H1 (cell line): ENCODE results near the gene IFNG. TPM values are rescaled to one million over a fixed set of nuclear protein-coding genes. Genes with fewer than 3 reads are reported as not detected.
A peak's percentile ranks its signal among the peaks of the same experiment; 100 is the strongest.

Experiments
- CTCF ChIA-PET: fragments of 300-600 bp; sonication (Branson Sonifier 250); formaldehyde crosslinking; loops from one replicate; lab custom pipeline; 2021; ENCODE audit not compliant: partially characterized antibody; lab: Charles Lee
- POLR2A ChIA-PET: fragments of 300-600 bp; sonication (Branson Sonifier 250); formaldehyde crosslinking; loops from one replicate; lab custom pipeline; 2021; ENCODE audit warnings: inconsistent platforms; ENCODE audit not compliant: partially characterized antibody; lab: Charles Lee
- DNase-seq, 2 experiments: peaks; one replicate each; pipeline versions ENCODE4 v3.0.0 to v3.0.0-alpha.2; 2010 to 2022; ENCODE audit warnings: low spot score in 2 of 2, low read depth in 1 of 2, mixed read lengths in 1 of 2
- FAIRE-seq: peaks from 2 replicates; lab custom pipeline; 2011; peaks lifted over from hg19 to GRCh38; lab: Jason Lieb, UNC
- H2AFZ ChIP-seq: 2 replicates; pipeline ENCODE4 v1.8.1; 2012; ENCODE audit warnings: low read length, inconsistent platforms
- H2AK5ac ChIP-seq: 2 replicates; pipeline ENCODE4 v1.6.1; 2013; ENCODE audit warnings: low read depth, low read length
- H2BK120ac ChIP-seq: replicated peaks from 2 replicates; pipeline ENCODE3; 2013; ENCODE audit warnings: low read depth, low read length, inconsistent platforms
- H2BK12ac ChIP-seq: 2 replicates; pipeline ENCODE4 v1.6.1; 2013; ENCODE audit warnings: low read depth, low read length
- H2BK15ac ChIP-seq: 2 replicates; pipeline ENCODE4 v1.6.1; 2013; ENCODE audit warnings: low read length
- H2BK20ac ChIP-seq: 2 replicates; pipeline ENCODE4 v1.6.1; 2013; ENCODE audit warnings: low read length
- H2BK5ac ChIP-seq: 2 replicates; pipeline ENCODE4 v1.6.1; 2013; ENCODE audit warnings: low read depth, low read length
- H3K14ac ChIP-seq: 2 replicates; pipeline ENCODE4 v1.6.1; 2013; ENCODE audit warnings: inconsistent platforms; ENCODE audit not compliant: insufficient read length
- H3K18ac ChIP-seq: 2 replicates; pipeline ENCODE4 v1.6.1; 2013; ENCODE audit warnings: low read length; ENCODE audit errors: extremely low read depth
- H3K23ac ChIP-seq: 2 replicates; pipeline ENCODE4 v1.6.1; 2013; ENCODE audit warnings: inconsistent platforms; ENCODE audit not compliant: insufficient read length
- H3K23me2 ChIP-seq: 2 replicates; pipeline ENCODE4 v1.6.1; 2013; ENCODE audit warnings: low read depth, low read length
- H3K27ac ChIP-seq: 2 replicates; pipeline ENCODE4 v1.6.1; 2011; ENCODE audit warnings: low read depth, low read length, inconsistent platforms
- H3K27me3 ChIP-seq, 4 experiments: replicated peaks in 1 of 4; 1 replicate in 1 of 4; 2 replicates in 3 of 4; pipeline versions ENCODE4 v1.6.1 to v1.8.1; 2011 to 2013; ENCODE audit warnings: low read length in 3 of 4, mild to moderate bottlenecking in 3 of 4, inconsistent platforms in 2 of 4, mixed read lengths in 2 of 4, moderate library complexity in 1 of 4; ENCODE audit not compliant: control insufficient read depth in 3 of 4, insufficient read depth in 3 of 4; ENCODE audit errors: extremely low read depth in 1 of 4
- H3K36me3 ChIP-seq, 4 experiments: 2 replicates each; pipeline versions ENCODE4 v1.6.1 to v1.8.1; 2011 to 2013; ENCODE audit warnings: mild to moderate bottlenecking in 4 of 4, low read length in 3 of 4, moderate library complexity in 2 of 4, control low read depth in 1 of 4, inconsistent platforms in 1 of 4; ENCODE audit not compliant: insufficient read depth in 4 of 4, control insufficient read depth in 2 of 4
- H3K4ac ChIP-seq: replicated peaks from 2 replicates; pipeline ENCODE3; 2013; ENCODE audit warnings: low read length, low read depth, mixed read lengths, inconsistent platforms; ENCODE audit not compliant: insufficient read length
- H3K4me1 ChIP-seq, 4 experiments: replicated peaks in 1 of 4; 1 replicate in 1 of 4; 2 replicates in 3 of 4; pipeline versions ENCODE4 v1.6.1 to v1.8.1; 2011 to 2013; ENCODE audit warnings: low read length in 3 of 4, inconsistent platforms in 2 of 4, mixed read lengths in 1 of 4; ENCODE audit not compliant: insufficient read depth in 4 of 4, control insufficient read depth in 3 of 4
- H3K4me2 ChIP-seq, 2 experiments: 2 replicates each; pipeline versions ENCODE4 v1.6.1 to v1.8.1; 2011 to 2013; ENCODE audit warnings: low read depth in 2 of 2, low read length in 2 of 2, control low read depth in 1 of 2, inconsistent platforms in 1 of 2, mild to moderate bottlenecking in 1 of 2; ENCODE audit not compliant: insufficient read depth in 1 of 2
- H3K4me3 ChIP-seq, 4 experiments: fragments of 200-600, 300-600 bp in 1 of 4; sonication (generic), shearing (Covaris generic), sonication (Bioruptor Twin) in 1 of 4; 2 replicates each; pipeline versions ENCODE4 v1.5.1 to v1.8.1; 2011 to 2016; ENCODE audit warnings: low read length in 4 of 4, low read depth in 3 of 4, control low read depth in 2 of 4, inconsistent platforms in 2 of 4, mild to moderate bottlenecking in 2 of 4, mixed read lengths in 1 of 4, moderate library complexity in 1 of 4; ENCODE audit not compliant: insufficient read depth in 2 of 4; ENCODE audit errors: extremely low read depth in 1 of 4
- H3K56ac ChIP-seq: replicated peaks from 2 replicates; pipeline ENCODE3; 2013; ENCODE audit warnings: low read depth, mild to moderate bottlenecking, mixed read lengths, low read length, inconsistent platforms; ENCODE audit not compliant: insufficient read length
- H3K79me1 ChIP-seq: 2 replicates; pipeline ENCODE4 v1.6.1; 2013; ENCODE audit warnings: low read depth, low read length, control low read depth
- H3K79me2 ChIP-seq, 2 experiments: 2 replicates each; pipeline versions ENCODE4 v1.6.1 to v1.8.1; 2012 to 2013; ENCODE audit warnings: low read length in 2 of 2, mild to moderate bottlenecking in 2 of 2, inconsistent platforms in 1 of 2; ENCODE audit not compliant: insufficient read depth in 2 of 2, control insufficient read depth in 1 of 2
- H3K9ac ChIP-seq, 4 experiments: replicated peaks in 1 of 4; 1 replicate in 1 of 4; 2 replicates in 3 of 4; pipeline versions ENCODE4 v1.6.1 to v1.8.1; 2011 to 2013; ENCODE audit warnings: low read depth in 3 of 4, low read length in 3 of 4, control low read depth in 2 of 4, mild to moderate bottlenecking in 2 of 4, moderate library complexity in 2 of 4, inconsistent platforms in 1 of 4; ENCODE audit errors: extremely low read depth in 1 of 4
- H3K9me3 ChIP-seq, 2 experiments: 2 replicates each; pipeline versions ENCODE4 v1.6.1 to v1.8.1; 2012 to 2013; ENCODE audit warnings: mild to moderate bottlenecking in 2 of 2, moderate library complexity in 2 of 2, control low read depth in 1 of 2, inconsistent platforms in 1 of 2, low read depth in 1 of 2, low read length in 1 of 2, mixed read lengths in 1 of 2; ENCODE audit not compliant: insufficient read depth in 2 of 2
- H4K20me1 ChIP-seq, 2 experiments: replicated peaks in 1 of 2; 2 replicates each; pipeline versions ENCODE3 to v1.8.1; 2011 to 2013; ENCODE audit warnings: inconsistent platforms in 2 of 2, low read length in 2 of 2, mild to moderate bottlenecking in 1 of 2; ENCODE audit not compliant: insufficient read depth in 2 of 2, control insufficient read depth in 1 of 2
- H4K5ac ChIP-seq: 2 replicates; pipeline ENCODE4 v1.6.1; 2013; ENCODE audit warnings: low read length, low read depth, mixed read lengths, inconsistent platforms; ENCODE audit not compliant: insufficient read length
- H4K8ac ChIP-seq: 2 replicates; pipeline ENCODE4 v1.8.0; 2013; ENCODE audit warnings: mild to moderate bottlenecking, moderate library complexity, low read length, inconsistent platforms; ENCODE audit not compliant: insufficient read depth; ENCODE audit errors: extremely low read depth
- H4K91ac ChIP-seq: replicated peaks from 2 replicates; pipeline ENCODE3; 2013; ENCODE audit warnings: low read length, mixed read lengths, inconsistent platforms; ENCODE audit not compliant: insufficient read length
- CHD2 ChIP-seq: IDR thresholded peaks from 2 replicates; pipeline ENCODE4 v1.6.1; 2012; ENCODE audit warnings: low read length, improper control_type of control experiment
- FOSL1 ChIP-seq: IDR thresholded peaks from 2 replicates; pipeline ENCODE4 v1.6.1; 2011; ENCODE audit warnings: mild to moderate bottlenecking, low read depth, low read length, moderate library complexity; ENCODE audit not compliant: insufficient read depth
- TEAD4 ChIP-seq: IDR thresholded peaks from 2 replicates; pipeline ENCODE4 v1.6.1; 2012; ENCODE audit warnings: low read depth, low read length, inconsistent platforms, mixed read lengths
- WGBS, 2 experiments: shearing (Covaris generic) in 1 of 2; methylation state at CpG; one replicate each; pipeline versions ENCODE4 v1.1.6 to v1.1.7; 2013 to 2015; ENCODE audit warnings: low lambda C conversion rate in 2 of 2, mixed read lengths in 2 of 2, inconsistent platforms in 1 of 2, low coverage in 1 of 2, missing lambda C conversion rate in 1 of 2; ENCODE audit not compliant: insufficient replicate concordance in 2 of 2, insufficient coverage in 1 of 2, insufficient read length in 1 of 2; ENCODE audit errors: extremely low coverage in 1 of 2, missing lambda C conversion rate in 1 of 2; 5-methylcytosine and 5-hydroxymethylcytosine counted together
- polyA plus RNA-seq, 7 experiments: library from polyadenylated mRNA; depleted of rRNA in 3 of 7; stranded (reverse) in 5 of 7; unstranded in 2 of 7; fragments of >200 nt in 5 of 7; fragments of 200-250 nt in 2 of 7; gene quantifications; 1 replicate in 5 of 7; 2 replicates in 1 of 7; 4 replicates in 1 of 7; pipeline versions ENCODE4 v1.2.1 to v1.2.3, GENCODE V29; 2011 to 2013; ENCODE audit warnings: missing spikeins in 2 of 7, mixed read lengths in 2 of 7
- total RNA-seq: library from RNA; stranded (reverse); fragmentation: NEBNext Ultra II Directional; extraction: Animal tissue kit (Norgen Biotek cat#: 25700); gene quantifications from 2 replicates; pipeline ENCODE4 v1.2.1, GENCODE V29; 2021
- TF ChIP-seq, protein P1 (sequence below): IDR thresholded peaks from 2 replicates; pipeline ENCODE4 v1.6.1; 2011; ENCODE audit warnings: low read depth, mild to moderate bottlenecking, low read length; ENCODE audit not compliant: insufficient read depth

The IFNG gene
- total and polyA plus RNA-seq, 2 of the 8 experiments (the other 6 are each of a cell fraction or from before 2014, with no cell fraction given): not detected

DNA sequence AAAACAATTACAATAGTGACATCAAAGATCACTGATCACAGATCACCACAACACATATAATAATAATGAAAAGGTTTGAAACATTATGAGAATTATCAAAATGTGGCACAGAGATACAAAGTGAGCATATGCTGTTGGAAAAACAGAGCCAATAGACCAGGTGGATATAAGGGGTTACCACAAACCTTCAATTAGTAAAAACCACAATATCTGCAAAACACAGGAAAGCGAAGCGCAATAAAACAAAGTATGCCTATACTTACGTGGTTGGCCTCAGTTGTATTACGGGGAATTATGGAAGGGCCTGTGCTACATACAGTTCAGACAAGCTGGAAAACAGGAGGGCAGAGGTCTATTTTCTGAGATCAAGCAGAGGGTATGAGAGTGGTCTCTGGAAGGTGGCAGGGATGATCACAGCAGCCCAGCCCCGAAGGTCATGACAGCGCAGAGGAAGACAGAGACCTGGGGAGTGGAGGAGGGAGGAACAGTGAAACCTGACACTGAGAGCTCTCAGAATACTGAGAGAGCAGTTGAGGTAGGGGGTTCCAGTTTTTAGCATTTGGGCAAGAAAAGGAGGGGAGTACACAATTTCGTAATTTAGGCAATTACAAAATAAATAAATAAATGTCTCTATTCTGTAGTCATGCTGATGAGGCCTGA lies 41.3 kb downstream of the IFNG start:
- no peak overlapping the region for H4K5ac ChIP-seq
- CTCF ChIA-PET: interaction anchor here (0.9 to 3.1 kb wide), 5 partner anchors 9 to 199 kb away, joined by 3 to 14 read pairs (median 4); no protein-coding TSS in a partner anchor
- no peak overlapping the region; the same call in 1 of the 2 replicates for H3K18ac ChIP-seq
- TF ChIP-seq TEAD4 (no peak), CHD2 (no peak), FOSL1 (no peak)
- TF ChIP-seq, protein P1, sequence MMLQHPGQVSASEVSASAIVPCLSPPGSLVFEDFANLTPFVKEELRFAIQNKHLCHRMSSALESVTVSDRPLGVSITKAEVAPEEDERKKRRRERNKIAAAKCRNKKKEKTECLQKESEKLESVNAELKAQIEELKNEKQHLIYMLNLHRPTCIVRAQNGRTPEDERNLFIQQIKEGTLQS: no peak
- H2BK120ac ChIP-seq: no peak overlapping the region
- no peaks in the 10 kb centered on the region for H3K27me3 ChIP-seq
- no peak overlapping the region for H2AK5ac ChIP-seq
- no peak overlapping the region for H2BK5ac ChIP-seq
- peaks cover 0 to 5% (median 2%) of the 10 kb centered on the region in 4 experiments; a peak in 4 of 7 replicates for H3K4me1 ChIP-seq
- H3K4ac ChIP-seq: no peak overlapping the region
- DNase-seq (peak in 1 of 2 experiments; percentile 49), FAIRE-seq (no peak)
- H3K4me3 ChIP-seq: no peak overlapping the region
- 75% methylated on average over 7 of the region's 7 CpGs; no CpG with 5 or more reads in 1 of the 2 experiments for WGBS, 2 experiments
- H3K14ac ChIP-seq: no peak overlapping the region
- H2BK12ac ChIP-seq: no peak overlapping the region
- no peaks in the 10 kb centered on the region for H3K9me3 ChIP-seq
- H2BK15ac ChIP-seq: no peak overlapping the region
- H4K8ac ChIP-seq: no peak overlapping the region
- no peak overlapping the region for H3K56ac ChIP-seq
- H3K27ac ChIP-seq: no peak overlapping the region
- no peak overlapping the region for H2BK20ac ChIP-seq
- H3K9ac ChIP-seq: no peak overlapping the region
- POLR2A ChIA-PET: no interaction called here
- H3K36me3 ChIP-seq: no peaks in the 10 kb centered on the region
- H3K23ac ChIP-seq: no peak overlapping the region
- H3K79me1 ChIP-seq: no peaks in the 10 kb centered on the region
- H4K91ac ChIP-seq: peak overlapping the region; percentile 59
- 0 out of 2 replicates have a peak overlapping the region, but pooled peaks have one; percentile 55 for H2AFZ ChIP-seq
- no peaks in the 10 kb centered on the region for H3K79me2 ChIP-seq
- H4K20me1 ChIP-seq: no peaks in the 10 kb centered on the region
- H3K4me2 ChIP-seq: peak overlapping the region; percentile 32 to 62; a peak in 3 of 4 replicates
- no peaks in the 10 kb centered on the region; the same call in 1 of the 2 replicates for H3K23me2 ChIP-seq
